HepG2 (cell line): ENCODE measurements around the gene LYRM4. TPM values are rescaled to one million over a fixed set of nuclear protein-coding genes. Genes with fewer than 3 reads are reported as not detected.

Experiments
- ATAC-seq: fragments of 200-7000 bp; cut with Tn5 transposase; 3 replicates; pipeline ENCODE4 v1.9.1; 2020; ENCODE audit warnings: mild to moderate bottlenecking, moderate library complexity
- BruUV-seq: library from RNA; stranded (reverse); fragments of 400-500 nt; replicated peaks from 2 replicates; lab custom pipeline; 2021; lab: Mats Ljungman, UMichigan
- CTCF ChIA-PET: fragments of 300-600 bp; formaldehyde crosslinking; extraction: SDS; loops from one replicate; lab custom pipeline; 2021; ENCODE audit warnings: low total read pairs, inconsistent platforms, low intra/inter-chr PET ratio; lab: Yijun Ruan, JAX
- POLR2A ChIA-PET: fragments of 350-600 bp; sonication (Branson Sonifier 250); formaldehyde crosslinking; loops from one replicate; lab custom pipeline; 2020; ENCODE audit warnings: antibody characterized with exemption, inconsistent platforms; lab: Yijun Ruan, JAX
- DNase-seq: peaks from one replicate; pipeline ENCODE4 v3.0.0-alpha.2; 2015; ENCODE audit warnings: low spot score
- FAIRE-seq: peaks from 3 replicates; lab custom pipeline; 2011; peaks lifted over from hg19 to GRCh38; lab: Jason Lieb, UNC
- H2AFZ ChIP-seq: one replicate; pipeline ENCODE4 v1.6.1; 2011; ENCODE audit warnings: low read length, inconsistent platforms
- H3K27ac ChIP-seq: fragments of 300-600 bp; 3 replicates; pipeline ENCODE4 v1.8.0; 2011; ENCODE audit warnings: mixed run types, mild to moderate bottlenecking, mixed read lengths, low read length, inconsistent platforms; ENCODE audit not compliant: insufficient read depth; ENCODE audit errors: extremely low read length
- H3K27me3 ChIP-seq, 2 experiments: fragments of 200-600 bp in 1 of 2; 2 replicates in 1 of 2; 3 replicates in 1 of 2; pipeline versions ENCODE4 v1.6.0 to v1.8.0; 2011; ENCODE audit warnings: low read length in 2 of 2, mild to moderate bottlenecking in 2 of 2, moderate library complexity in 2 of 2, inconsistent platforms in 1 of 2; ENCODE audit not compliant: insufficient read depth in 2 of 2, control insufficient read depth in 1 of 2
- H3K36me3 ChIP-seq, 2 experiments: fragments of 200-600 bp in 1 of 2; replicated peaks in 1 of 2; 2 replicates in 1 of 2; 3 replicates in 1 of 2; pipeline versions ENCODE4 v1.5.1 to v1.8.0; 2011; ENCODE audit warnings: low read length in 2 of 2, inconsistent platforms in 1 of 2; ENCODE audit not compliant: insufficient read depth in 2 of 2, control insufficient read depth in 1 of 2
- H3K4me1 ChIP-seq: 2 replicates; pipeline ENCODE4 v1.5.1; 2012; ENCODE audit warnings: low read length, inconsistent platforms; ENCODE audit not compliant: insufficient read depth
- H3K4me2 ChIP-seq: 2 replicates; pipeline ENCODE4 v1.6.0; 2011; ENCODE audit warnings: low read depth, low read length, inconsistent platforms
- H3K4me3 ChIP-seq, 3 experiments: fragments of 200-600 bp in 1 of 3; sonication (generic), shearing (Covaris generic) in 1 of 3; replicated peaks in 1 of 3; 2 replicates each; pipeline ENCODE4 v1.5.1; 2011 to 2016; ENCODE audit warnings: low read length in 3 of 3, inconsistent platforms in 2 of 3, low read depth in 2 of 3, mild to moderate bottlenecking in 2 of 3, control low read depth in 1 of 3, mixed read lengths in 1 of 3; ENCODE audit not compliant: insufficient read depth in 1 of 3
- H3K79me2 ChIP-seq: one replicate; pipeline ENCODE4 v1.6.1; 2011; ENCODE audit warnings: low read length, inconsistent platforms; ENCODE audit not compliant: insufficient read depth
- H3K9ac ChIP-seq: 2 replicates; pipeline ENCODE4 v1.6.0; 2011; ENCODE audit warnings: mild to moderate bottlenecking, low read depth, low read length, inconsistent platforms; ENCODE audit not compliant: insufficient read depth
- H3K9me3 ChIP-seq: 2 replicates; pipeline ENCODE4 v1.5.1; 2012; ENCODE audit warnings: mild to moderate bottlenecking, low read length
- H4K20me1 ChIP-seq: 2 replicates; pipeline ENCODE4 v1.6.0; 2011; ENCODE audit warnings: inconsistent platforms, mild to moderate bottlenecking, low read length, moderate library complexity; ENCODE audit not compliant: insufficient read depth
- BRD4 ChIP-seq: sonication (generic); formaldehyde crosslinking; IDR thresholded peaks from 2 replicates; pipeline ENCODE4 v1.4.0; 2020; ENCODE audit warnings: missing genetic modification reagents
- EED ChIP-seq: sonication (generic); formaldehyde crosslinking; IDR thresholded peaks from 2 replicates; pipeline ENCODE4 v1.5.0; 2020; ENCODE audit warnings: mild to moderate bottlenecking, missing genetic modification reagents
- ISX ChIP-seq: sonication (generic); formaldehyde crosslinking; conservative IDR thresholded peaks from 2 replicates; pipeline ENCODE4 v1.5.0; 2020; ENCODE audit warnings: missing genetic modification reagents
- KAT2B ChIP-seq: fragments of 150-350 bp; IDR thresholded peaks from 2 replicates; pipeline ENCODE4 v1.6.1; 2014; ENCODE audit warnings: low read depth, low read length, borderline replicate concordance
- MYC ChIP-seq: sonication (generic); formaldehyde crosslinking; IDR thresholded peaks from 2 replicates; pipeline ENCODE4 v1.9.0; 2021; ENCODE audit warnings: missing genetic modification reagents, borderline replicate concordance
- PITX1 ChIP-seq: sonication (generic); formaldehyde crosslinking; IDR thresholded peaks from 2 replicates; pipeline ENCODE4 v1.5.1; 2020; ENCODE audit warnings: mild to moderate bottlenecking, missing genetic modification reagents
- RERE ChIP-seq: IDR thresholded peaks from 2 replicates; pipeline ENCODE4 v1.6.1; 2016; ENCODE audit warnings: low read depth, missing genetic modification reagents, missing compliant biosample characterization
- SALL1 ChIP-seq: sonication (generic); formaldehyde crosslinking; IDR thresholded peaks from 2 replicates; pipeline ENCODE4 v1.8.0; 2022; ENCODE audit warnings: mild to moderate bottlenecking, missing genetic modification reagents
- TOE1 ChIP-seq: sonication (generic); formaldehyde crosslinking; IDR thresholded peaks from 2 replicates; pipeline ENCODE4 v1.4.0; 2020; ENCODE audit warnings: mild to moderate bottlenecking, missing genetic modification reagents
- U2AF2 ChIP-seq: fragments of 200-400 bp; formaldehyde crosslinking; IDR thresholded peaks from 2 replicates; pipeline ENCODE4 v1.6.1; 2017; ENCODE audit warnings: low read depth, mild to moderate bottlenecking, low read length
- ZNF33B ChIP-seq: sonication (generic); formaldehyde crosslinking; IDR thresholded peaks from 2 replicates; pipeline ENCODE4 v1.5.1; 2020; ENCODE audit warnings: mild to moderate bottlenecking, missing genetic modification reagents
- ZNF383 ChIP-seq: sonication (generic); formaldehyde crosslinking; IDR thresholded peaks from 2 replicates; pipeline ENCODE4 v1.4.0; 2020; ENCODE audit warnings: missing genetic modification reagents, mild to moderate bottlenecking, borderline replicate concordance
- ZSCAN20 ChIP-seq: sonication (generic); formaldehyde crosslinking; IDR thresholded peaks from 2 replicates; pipeline ENCODE4 v1.4.0; 2020; ENCODE audit warnings: missing genetic modification reagents, mild to moderate bottlenecking, borderline replicate concordance
- WGBS: methylation state at CpG from one replicate; pipeline ENCODE4 v1.1.6; 2017; ENCODE audit warnings: low lambda C conversion rate; 5-methylcytosine and 5-hydroxymethylcytosine counted together
- in situ Hi-C: cut with HindIII; loops from 2 replicates; pipeline ENCODE4 v1.10.0; 2017; ENCODE audit warnings: low pct_unique_long_range_greater_than_20kb; ENCODE audit not compliant: extremely low pct_ligation_motif_present
- intact Hi-C: fragments of 100-400 bp; cut with micrococcal nuclease; formaldehyde crosslinking; loops from one replicate; pipeline ENCODE4 v1.10.0; 2022; ENCODE audit not compliant: unreplicated experiment
- polyA plus RNA-seq, 8 experiments: library from polyadenylated mRNA; depleted of rRNA in 3 of 8; stranded (reverse) in 7 of 8; unstranded in 1 of 8; fragments of >200 nt; fragmentation: Illumina TruSeq in 4 of 8; extraction: Trizol in 4 of 8; gene quantifications; 2 replicates each; pipeline versions ENCODE4 v1.2.1 to v1.2.3, GENCODE V29; 2011 to 2016; ENCODE audit warnings: low read depth in 4 of 8, missing spikeins in 1 of 8, mixed read lengths in 1 of 8; ENCODE audit not compliant: insufficient read depth in 1 of 8
- total RNA-seq, 5 experiments: library from RNA; depleted of rRNA; stranded (reverse); fragments of >200 nt; fragmentation: Illumina TruSeq; extraction: Trizol; gene quantifications; 2 replicates each; pipeline ENCODE4 v1.2.3, GENCODE V29; 2016; ENCODE audit warnings: low read depth in 1 of 5
- TF ChIP-seq, protein P1 (sequence below): fragments of 450-650 bp; IDR thresholded peaks from 2 replicates; pipeline ENCODE4 v1.6.1; 2017
- TF ChIP-seq, protein P2 (sequence below): sonication (generic); formaldehyde crosslinking; IDR thresholded peaks from 2 replicates; pipeline ENCODE4 v1.5.1; 2020; ENCODE audit warnings: mild to moderate bottlenecking, moderate library complexity, missing genetic modification reagents

LYRM4 gene
- total and polyA plus RNA-seq, 2 of the 13 experiments (the other 11 are each of a cell fraction or from before 2014, with no cell fraction given) = 64.6 to 67.5 TPM

DNA sequence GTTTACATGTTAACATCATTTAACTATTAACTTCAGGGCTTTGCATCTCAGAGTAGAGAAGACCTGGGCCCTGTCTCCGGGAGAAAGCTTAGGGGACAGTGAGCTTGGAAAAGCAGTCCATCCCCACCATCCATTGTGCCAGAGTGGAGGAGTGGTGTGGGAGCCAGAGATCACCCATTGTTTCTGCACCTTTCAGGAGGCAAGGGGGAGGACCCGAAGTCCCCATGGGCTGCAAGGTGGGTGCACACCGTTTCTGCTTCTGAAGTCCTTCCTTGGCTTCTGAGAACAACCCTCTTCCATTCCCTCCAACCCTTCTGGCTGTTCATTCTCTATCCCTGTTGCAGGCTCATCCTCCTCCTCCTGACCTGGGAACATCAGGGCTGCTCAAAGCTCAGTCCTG, 179.6 kb downstream of the LYRM4 start:
- Histone ChIP-seq H3K4me2 (peak overlapping the region; percentile 96), H4K20me1 (no peaks in the 10 kb centered on the region), H3K27ac (peak overlapping the region; percentile 81), H3K36me3 (no peaks in the 10 kb centered on the region; a peak in 1 of 5 replicates), H3K4me1 (peaks cover 65% of the 10 kb centered on the region), H3K4me3 (peak overlapping the region; percentile 46 to 71 (median 49)), H3K27me3 (no peaks in the 10 kb centered on the region), H2AFZ (no peak overlapping the region), H3K9ac (peak overlapping the region; percentile 76), H3K79me2 (peaks cover 5% of the 10 kb centered on the region), H3K9me3 (no peaks in the 10 kb centered on the region)
- ChIA-PET POLR2A (interaction anchor here (1.1 to 3.0 kb wide), 2 partner anchors 20 to 22 kb away, joined by 3 to 21 read pairs; no protein-coding TSS in a partner anchor), CTCF (no interaction called here)
- 11% methylated on average over 3 of the region's 3 CpGs for WGBS
- in situ Hi-C loops (no loop called here), intact Hi-C loops (loop anchor here (5.0 kb wide), 1 partner anchor 36 kb away; no protein-coding TSS in a partner anchor)
- no peak for FAIRE-seq
- BruUV-seq = no TSS peak
- no peak for DNase-seq
- ATAC-seq = peak; percentile 3
- no peak for TF ChIP-seq ZNF33B (CRISPR knock-in tag)
- TF ChIP-seq, protein P1, sequence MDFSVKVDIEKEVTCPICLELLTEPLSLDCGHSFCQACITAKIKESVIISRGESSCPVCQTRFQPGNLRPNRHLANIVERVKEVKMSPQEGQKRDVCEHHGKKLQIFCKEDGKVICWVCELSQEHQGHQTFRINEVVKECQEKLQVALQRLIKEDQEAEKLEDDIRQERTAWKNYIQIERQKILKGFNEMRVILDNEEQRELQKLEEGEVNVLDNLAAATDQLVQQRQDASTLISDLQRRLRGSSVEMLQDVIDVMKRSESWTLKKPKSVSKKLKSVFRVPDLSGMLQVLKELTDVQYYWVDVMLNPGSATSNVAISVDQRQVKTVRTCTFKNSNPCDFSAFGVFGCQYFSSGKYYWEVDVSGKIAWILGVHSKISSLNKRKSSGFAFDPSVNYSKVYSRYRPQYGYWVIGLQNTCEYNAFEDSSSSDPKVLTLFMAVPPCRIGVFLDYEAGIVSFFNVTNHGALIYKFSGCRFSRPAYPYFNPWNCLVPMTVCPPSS = no peak
- no peak for TF ChIP-seq ISX (CRISPR knock-in tag)
- no peak for TF ChIP-seq RERE
- no peak for TF ChIP-seq ZSCAN20
- no peak for TF ChIP-seq U2AF2
- TF ChIP-seq, protein P2, sequence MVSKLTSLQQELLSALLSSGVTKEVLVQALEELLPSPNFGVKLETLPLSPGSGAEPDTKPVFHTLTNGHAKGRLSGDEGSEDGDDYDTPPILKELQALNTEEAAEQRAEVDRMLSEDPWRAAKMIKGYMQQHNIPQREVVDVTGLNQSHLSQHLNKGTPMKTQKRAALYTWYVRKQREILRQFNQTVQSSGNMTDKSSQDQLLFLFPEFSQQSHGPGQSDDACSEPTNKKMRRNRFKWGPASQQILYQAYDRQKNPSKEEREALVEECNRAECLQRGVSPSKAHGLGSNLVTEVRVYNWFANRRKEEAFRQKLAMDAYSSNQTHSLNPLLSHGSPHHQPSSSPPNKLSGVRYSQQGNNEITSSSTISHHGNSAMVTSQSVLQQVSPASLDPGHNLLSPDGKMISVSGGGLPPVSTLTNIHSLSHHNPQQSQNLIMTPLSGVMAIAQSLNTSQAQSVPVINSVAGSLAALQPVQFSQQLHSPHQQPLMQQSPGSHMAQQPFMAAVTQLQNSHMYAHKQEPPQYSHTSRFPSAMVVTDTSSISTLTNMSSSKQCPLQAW (CRISPR knock-in tag) = no peak
- 0 out of 2 replicates have a peak, but pooled peaks have one; percentile 38 for TF ChIP-seq ZNF383 (CRISPR knock-in tag)
- peak; percentile 38; the same call in 1 of the 2 replicates for TF ChIP-seq SALL1
- 0 out of 2 replicates have a peak, but pooled peaks have one; percentile 27 for TF ChIP-seq EED (CRISPR knock-in tag)
- 0 out of 2 replicates have a peak, but pooled peaks have one; percentile 27 for TF ChIP-seq MYC (CRISPR knock-in tag)
- TF ChIP-seq BRD4 (CRISPR knock-in tag) = no peak
- TF ChIP-seq TOE1 (CRISPR knock-in tag) = no peak
- TF ChIP-seq PITX1 (CRISPR knock-in tag) = no peak
- no peak for TF ChIP-seq KAT2B
